K562 (cell line): ENCODE data around the gene SIGLEC7. TPM values are rescaled to one million over a fixed set of nuclear protein-coding genes. Genes with fewer than 3 reads are reported as not detected.

Experiments
- ARNT ChIP-seq, 2 experiments: fragments of 450-650 bp; IDR thresholded peaks; 2 replicates each; pipeline ENCODE4 v1.6.1; 2016; ENCODE audit warnings: mild to moderate bottlenecking in 1 of 2
- BRF1 ChIP-seq: IDR thresholded peaks from 3 replicates; pipeline ENCODE4 v1.6.1; 2011; ENCODE audit warnings: borderline replicate concordance, mild to moderate bottlenecking; ENCODE audit not compliant: insufficient read length; ENCODE audit errors: extremely low read depth
- HMG20B ChIP-seq: fragments of 250-450 bp; sonication (Bioruptor Pico); IDR thresholded peaks from 2 replicates; pipeline ENCODE4 v1.5.0; 2021; ENCODE audit warnings: mild to moderate bottlenecking
- KHSRP ChIP-seq: fragments of 450-650 bp; IDR thresholded peaks from 2 replicates; pipeline ENCODE4 v1.6.1; 2017
- MAFK ChIP-seq: IDR thresholded peaks from 2 replicates; pipeline ENCODE4 v1.6.1; 2011; ENCODE audit warnings: low read length, improper control_type of control experiment
- NR4A1 ChIP-seq, 2 experiments: fragments of 250-450 bp in 1 of 2; fragments of 450-650 bp in 1 of 2; sonication (Bioruptor Pico) in 1 of 2; IDR thresholded peaks; 2 replicates each; pipeline versions ENCODE4 v1.4.0 to v1.6.1; 2016 to 2020; ENCODE audit warnings: mild to moderate bottlenecking in 2 of 2, missing compliant biosample characterization in 1 of 2, missing genetic modification characterization in 1 of 2, moderate library complexity in 1 of 2
- RFX1 ChIP-seq: fragments of 450-650 bp; IDR thresholded peaks from 2 replicates; pipeline ENCODE4 v1.6.1; 2016; ENCODE audit warnings: mild to moderate bottlenecking, moderate library complexity
- SAFB ChIP-seq: fragments of 200-400 bp; formaldehyde crosslinking; IDR thresholded peaks from 2 replicates; pipeline ENCODE4 v1.6.1; 2017; ENCODE audit warnings: low read depth, low read length, borderline replicate concordance
- TEAD2 ChIP-seq: fragments of 450-650 bp; IDR thresholded peaks from 2 replicates; pipeline ENCODE4 v1.6.1; 2016; ENCODE audit warnings: missing genetic modification characterization, control low read depth, missing compliant biosample characterization
- TEAD4 ChIP-seq, 2 experiments: sonication (generic) in 1 of 2; formaldehyde crosslinking in 1 of 2; IDR thresholded peaks; 2 replicates each; pipeline versions ENCODE4 v1.6.1 to v1.8.0; 2012 to 2022; ENCODE audit warnings: borderline replicate concordance in 1 of 2, inconsistent platforms in 1 of 2, low read length in 1 of 2, mild to moderate bottlenecking in 1 of 2, missing genetic modification reagents in 1 of 2
- ZEB2 ChIP-seq: fragments of 450-650 bp; IDR thresholded peaks from 2 replicates; pipeline ENCODE4 v1.6.1; 2016
- ZNF408 ChIP-seq: fragments of 250-450 bp; sonication (Bioruptor Pico); IDR thresholded peaks from 2 replicates; pipeline ENCODE4 v1.4.0; 2020; ENCODE audit warnings: low read depth, mild to moderate bottlenecking, moderate library complexity
- ZNF583 ChIP-seq: fragments of 250-450 bp; sonication (Bioruptor Pico); IDR thresholded peaks from 2 replicates; pipeline ENCODE4 v1.4.0; 2020
- polyA plus RNA-seq, 8 experiments: library from polyadenylated mRNA; depleted of rRNA in 4 of 8; stranded (reverse) in 5 of 8; unstranded in 3 of 8; fragments of >200 nt; fragmentation: Nextera tagmentation in 2 of 8; fragmentation: Illumina TruSeq in 1 of 8; extraction: Ambion mirVana in 2 of 8; extraction: Trizol in 1 of 8; gene quantifications; 2 replicates each; pipeline versions ENCODE4 v1.2.1 to v1.2.3, GENCODE V29; 2011 to 2014; ENCODE audit warnings: inconsistent platforms in 1 of 8, missing spikeins in 1 of 8
- total RNA-seq, 7 experiments: library from RNA; depleted of rRNA in 6 of 7; stranded (reverse); fragments of >200 nt in 6 of 7; fragmentation: Illumina TruSeq in 2 of 7; extraction: Trizol in 2 of 7; gene quantifications; 2 replicates each; pipeline versions ENCODE4 v1.2.1 to v1.2.3, GENCODE V29; 2011 to 2021; ENCODE audit warnings: low replicate concordance in 1 of 7
- TF ChIP-seq, protein P1 (sequence below): fragments of 450-650 bp; IDR thresholded peaks from 2 replicates; pipeline ENCODE4 v1.6.1; 2016; ENCODE audit warnings: borderline replicate concordance
- TF ChIP-seq, protein P2 (sequence below): fragments of 250-450 bp; sonication (Bioruptor Pico); IDR thresholded peaks from 2 replicates; pipeline ENCODE4 v1.4.0; 2020; ENCODE audit warnings: mild to moderate bottlenecking, moderate library complexity, borderline replicate concordance
- TF ChIP-seq, protein P3 (sequence below): fragments of 250-450 bp; sonication (Bioruptor Pico); IDR thresholded peaks from 2 replicates; pipeline ENCODE4 v1.4.0; 2020; ENCODE audit warnings: mild to moderate bottlenecking, moderate library complexity
- TF ChIP-seq, protein P4 (sequence below): fragments of 200-800 bp; sonication (Bioruptor generic); IDR thresholded peaks from 2 replicates; pipeline ENCODE4 v1.6.1; 2017; ENCODE audit warnings: missing genetic modification characterization, missing compliant biosample characterization
- TF ChIP-seq, protein P5 (sequence below): sonication (generic); formaldehyde crosslinking; IDR thresholded peaks from 2 replicates; pipeline ENCODE4 v1.8.0; 2022; ENCODE audit warnings: missing genetic modification reagents, mild to moderate bottlenecking, moderate library complexity, borderline replicate concordance

The SIGLEC7 gene
- total and polyA plus RNA-seq, 9 of the 15 experiments (the other 6 are each of a cell fraction or from before 2014, with no cell fraction given), result 0.10 to 0.12 TPM; not detected in 7

DNA sequence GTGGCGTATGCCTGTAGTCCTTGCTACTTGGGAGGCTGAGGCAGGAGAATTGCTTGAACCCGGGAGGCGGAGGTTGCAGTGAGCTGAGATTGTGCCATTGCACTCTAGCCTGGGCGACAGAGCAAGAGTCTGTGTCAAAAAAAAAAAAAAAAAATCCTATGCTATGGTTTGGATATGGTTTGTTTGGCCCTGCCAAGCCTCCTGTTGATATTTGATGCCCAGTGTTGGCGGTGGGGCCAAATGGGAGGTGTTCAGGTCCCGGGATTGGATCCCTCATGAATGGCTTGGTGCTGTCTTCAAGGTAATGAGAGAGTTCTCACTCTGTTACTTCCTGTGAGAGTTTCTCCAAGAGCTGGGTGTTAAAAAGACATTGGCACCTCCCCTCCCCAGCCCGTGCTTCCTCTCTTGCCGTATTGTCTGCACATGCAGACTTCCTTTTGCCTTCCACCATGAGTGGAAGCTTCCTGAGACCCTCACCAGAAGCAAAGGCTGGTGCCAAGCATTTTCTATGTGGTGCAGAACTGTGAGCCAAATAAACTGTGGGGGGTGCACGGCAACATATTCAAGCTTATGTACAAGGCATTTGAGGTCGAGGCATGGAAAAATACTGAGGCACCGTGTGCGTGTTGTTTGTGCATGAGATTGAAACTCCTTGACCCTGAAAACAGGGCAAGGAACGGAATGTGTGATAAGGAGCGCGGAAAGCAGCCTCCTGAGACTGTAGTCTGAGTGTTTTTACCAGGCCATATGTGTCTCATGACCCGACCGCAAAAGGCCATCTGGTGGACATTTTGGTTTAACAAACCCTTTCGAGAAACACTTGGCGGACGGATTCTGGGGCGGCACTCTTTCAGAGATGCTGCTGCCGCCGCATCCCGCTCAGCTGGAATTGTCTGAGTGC, 10.1 kb upstream of the SIGLEC7 start (continued):
- TF ChIP-seq HMG20B (CRISPR knock-in tag) (no peak), RFX1 (no peak), ARNT (IDR thresholded peaks at IDR 0.05) (no peak), KHSRP (no peak), ZNF408 (CRISPR knock-in tag) (no peak), ZEB2 (peak; percentile 15; the same call in 1 of the 2 replicates), NR4A1 (CRISPR knock-in tag; IDR thresholded peaks at IDR 0.05) (no peak), NR4A1 (tag; IDR thresholded peaks at IDR 0.05) (peak; percentile 81; the same call in 1 of the 2 replicates), ZNF583 (no peak), MAFK (no peak), BRF1 (no peak), SAFB (no peak), TEAD2 (0 out of 2 replicates have a peak, but pooled peaks have one; percentile 26), TEAD4 (IDR thresholded peaks at IDR 0.05; ENCODE audit: low read length) (peak; percentile 81), TEAD4 (CRISPR knock-in tag; IDR thresholded peaks at IDR 0.05; ENCODE audit: borderline replicate concordance) (no peak)
- TF ChIP-seq, protein P1, sequence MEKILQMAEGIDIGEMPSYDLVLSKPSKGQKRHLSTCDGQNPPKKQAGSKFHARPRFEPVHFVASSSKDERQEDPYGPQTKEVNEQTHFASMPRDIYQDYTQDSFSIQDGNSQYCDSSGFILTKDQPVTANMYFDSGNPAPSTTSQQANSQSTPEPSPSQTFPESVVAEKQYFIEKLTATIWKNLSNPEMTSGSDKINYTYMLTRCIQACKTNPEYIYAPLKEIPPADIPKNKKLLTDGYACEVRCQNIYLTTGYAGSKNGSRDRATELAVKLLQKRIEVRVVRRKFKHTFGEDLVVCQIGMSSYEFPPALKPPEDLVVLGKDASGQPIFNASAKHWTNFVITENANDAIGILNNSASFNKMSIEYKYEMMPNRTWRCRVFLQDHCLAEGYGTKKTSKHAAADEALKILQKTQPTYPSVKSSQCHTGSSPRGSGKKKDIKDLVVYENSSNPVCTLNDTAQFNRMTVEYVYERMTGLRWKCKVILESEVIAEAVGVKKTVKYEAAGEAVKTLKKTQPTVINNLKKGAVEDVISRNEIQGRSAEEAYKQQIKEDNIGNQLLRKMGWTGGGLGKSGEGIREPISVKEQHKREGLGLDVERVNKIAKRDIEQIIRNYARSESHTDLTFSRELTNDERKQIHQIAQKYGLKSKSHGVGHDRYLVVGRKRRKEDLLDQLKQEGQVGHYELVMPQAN, result no peak
- TF ChIP-seq, protein P2, sequence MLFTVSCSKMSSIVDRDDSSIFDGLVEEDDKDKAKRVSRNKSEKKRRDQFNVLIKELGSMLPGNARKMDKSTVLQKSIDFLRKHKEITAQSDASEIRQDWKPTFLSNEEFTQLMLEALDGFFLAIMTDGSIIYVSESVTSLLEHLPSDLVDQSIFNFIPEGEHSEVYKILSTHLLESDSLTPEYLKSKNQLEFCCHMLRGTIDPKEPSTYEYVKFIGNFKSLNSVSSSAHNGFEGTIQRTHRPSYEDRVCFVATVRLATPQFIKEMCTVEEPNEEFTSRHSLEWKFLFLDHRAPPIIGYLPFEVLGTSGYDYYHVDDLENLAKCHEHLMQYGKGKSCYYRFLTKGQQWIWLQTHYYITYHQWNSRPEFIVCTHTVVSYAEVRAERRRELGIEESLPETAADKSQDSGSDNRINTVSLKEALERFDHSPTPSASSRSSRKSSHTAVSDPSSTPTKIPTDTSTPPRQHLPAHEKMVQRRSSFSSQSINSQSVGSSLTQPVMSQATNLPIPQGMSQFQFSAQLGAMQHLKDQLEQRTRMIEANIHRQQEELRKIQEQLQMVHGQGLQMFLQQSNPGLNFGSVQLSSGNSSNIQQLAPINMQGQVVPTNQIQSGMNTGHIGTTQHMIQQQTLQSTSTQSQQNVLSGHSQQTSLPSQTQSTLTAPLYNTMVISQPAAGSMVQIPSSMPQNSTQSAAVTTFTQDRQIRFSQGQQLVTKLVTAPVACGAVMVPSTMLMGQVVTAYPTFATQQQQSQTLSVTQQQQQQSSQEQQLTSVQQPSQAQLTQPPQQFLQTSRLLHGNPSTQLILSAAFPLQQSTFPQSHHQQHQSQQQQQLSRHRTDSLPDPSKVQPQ, result no peak
- TF ChIP-seq, protein P3, sequence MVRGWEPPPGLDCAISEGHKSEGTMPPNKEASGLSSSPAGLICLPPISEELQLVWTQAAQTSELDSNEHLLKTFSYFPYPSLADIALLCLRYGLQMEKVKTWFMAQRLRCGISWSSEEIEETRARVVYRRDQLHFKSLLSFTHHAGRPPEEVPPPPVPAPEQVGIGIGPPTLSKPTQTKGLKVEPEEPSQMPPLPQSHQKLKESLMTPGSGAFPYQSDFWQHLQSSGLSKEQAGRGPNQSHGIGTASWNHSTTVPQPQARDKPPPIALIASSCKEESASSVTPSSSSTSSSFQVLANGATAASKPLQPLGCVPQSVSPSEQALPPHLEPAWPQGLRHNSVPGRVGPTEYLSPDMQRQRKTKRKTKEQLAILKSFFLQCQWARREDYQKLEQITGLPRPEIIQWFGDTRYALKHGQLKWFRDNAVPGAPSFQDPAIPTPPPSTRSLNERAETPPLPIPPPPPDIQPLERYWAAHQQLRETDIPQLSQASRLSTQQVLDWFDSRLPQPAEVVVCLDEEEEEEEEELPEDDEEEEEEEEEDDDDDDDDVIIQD (CRISPR knock-in tag), result no peak
- TF ChIP-seq, protein P4, sequence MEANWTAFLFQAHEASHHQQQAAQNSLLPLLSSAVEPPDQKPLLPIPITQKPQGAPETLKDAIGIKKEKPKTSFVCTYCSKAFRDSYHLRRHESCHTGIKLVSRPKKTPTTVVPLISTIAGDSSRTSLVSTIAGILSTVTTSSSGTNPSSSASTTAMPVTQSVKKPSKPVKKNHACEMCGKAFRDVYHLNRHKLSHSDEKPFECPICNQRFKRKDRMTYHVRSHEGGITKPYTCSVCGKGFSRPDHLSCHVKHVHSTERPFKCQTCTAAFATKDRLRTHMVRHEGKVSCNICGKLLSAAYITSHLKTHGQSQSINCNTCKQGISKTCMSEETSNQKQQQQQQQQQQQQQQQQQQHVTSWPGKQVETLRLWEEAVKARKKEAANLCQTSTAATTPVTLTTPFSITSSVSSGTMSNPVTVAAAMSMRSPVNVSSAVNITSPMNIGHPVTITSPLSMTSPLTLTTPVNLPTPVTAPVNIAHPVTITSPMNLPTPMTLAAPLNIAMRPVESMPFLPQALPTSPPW (CRISPR knock-in tag), result peak; percentile 19; the same call in 1 of the 2 replicates
- TF ChIP-seq, protein P5, sequence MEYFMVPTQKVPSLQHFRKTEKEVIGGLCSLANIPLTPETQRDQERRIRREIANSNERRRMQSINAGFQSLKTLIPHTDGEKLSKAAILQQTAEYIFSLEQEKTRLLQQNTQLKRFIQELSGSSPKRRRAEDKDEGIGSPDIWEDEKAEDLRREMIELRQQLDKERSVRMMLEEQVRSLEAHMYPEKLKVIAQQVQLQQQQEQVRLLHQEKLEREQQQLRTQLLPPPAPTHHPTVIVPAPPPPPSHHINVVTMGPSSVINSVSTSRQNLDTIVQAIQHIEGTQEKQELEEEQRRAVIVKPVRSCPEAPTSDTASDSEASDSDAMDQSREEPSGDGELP, result peak; percentile 84
